Coronary artery (tissue), 2 donors: ENCODE results near the gene ZC3HAV1L.

ENCODE experiments used
- DNase-seq: peaks from one replicate; pipeline ENCODE4 v3.0.0-alpha.2; 2017; ENCODE audit warnings: low spot score
- H3K27ac ChIP-seq, 2 donors: fragments of 200-600 bp; sonication (generic); one replicate each; pipeline ENCODE4 v1.5.1; 2016 to 2019
- H3K4me3 ChIP-seq: fragments of 200-600 bp; sonication (generic); 2 replicates; pipeline ENCODE4 v1.5.1; 2016; ENCODE audit warnings: mild to moderate bottlenecking, moderate library complexity
- TF ChIP-seq, protein P1 (sequence below): fragments of 200-600 bp; sonication (generic); IDR thresholded peaks from one replicate; pipeline ENCODE4 v1.5.1; 2019; ENCODE audit warnings: antibody characterized with exemption

The ZC3HAV1L gene

GRCh38 chr7:139043823-139044812, 8.3 kb upstream of the ZC3HAV1L start:
- no peak for DNase-seq
- TF ChIP-seq, protein P1, sequence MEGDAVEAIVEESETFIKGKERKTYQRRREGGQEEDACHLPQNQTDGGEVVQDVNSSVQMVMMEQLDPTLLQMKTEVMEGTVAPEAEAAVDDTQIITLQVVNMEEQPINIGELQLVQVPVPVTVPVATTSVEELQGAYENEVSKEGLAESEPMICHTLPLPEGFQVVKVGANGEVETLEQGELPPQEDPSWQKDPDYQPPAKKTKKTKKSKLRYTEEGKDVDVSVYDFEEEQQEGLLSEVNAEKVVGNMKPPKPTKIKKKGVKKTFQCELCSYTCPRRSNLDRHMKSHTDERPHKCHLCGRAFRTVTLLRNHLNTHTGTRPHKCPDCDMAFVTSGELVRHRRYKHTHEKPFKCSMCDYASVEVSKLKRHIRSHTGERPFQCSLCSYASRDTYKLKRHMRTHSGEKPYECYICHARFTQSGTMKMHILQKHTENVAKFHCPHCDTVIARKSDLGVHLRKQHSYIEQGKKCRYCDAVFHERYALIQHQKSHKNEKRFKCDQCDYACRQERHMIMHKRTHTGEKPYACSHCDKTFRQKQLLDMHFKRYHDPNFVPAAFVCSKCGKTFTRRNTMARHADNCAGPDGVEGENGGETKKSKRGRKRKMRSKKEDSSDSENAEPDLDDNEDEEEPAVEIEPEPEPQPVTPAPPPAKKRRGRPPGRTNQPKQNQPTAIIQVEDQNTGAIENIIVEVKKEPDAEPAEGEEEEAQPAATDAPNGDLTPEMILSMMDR: no peak
- Histone ChIP-seq H3K4me3 (no peak overlapping the region), H3K27ac (no peak overlapping the region)

- H3K27ac ChIP-seq: no peak overlapping the region
- H3K4me3 ChIP-seq: no peak overlapping the region
- TF ChIP-seq, protein P1: no peak
- DNase-seq: no peak
These were observed 5.7 kb upstream of the ZC3HAV1L start for GRCh38 chr7:139041378-139042085.

DNA sequence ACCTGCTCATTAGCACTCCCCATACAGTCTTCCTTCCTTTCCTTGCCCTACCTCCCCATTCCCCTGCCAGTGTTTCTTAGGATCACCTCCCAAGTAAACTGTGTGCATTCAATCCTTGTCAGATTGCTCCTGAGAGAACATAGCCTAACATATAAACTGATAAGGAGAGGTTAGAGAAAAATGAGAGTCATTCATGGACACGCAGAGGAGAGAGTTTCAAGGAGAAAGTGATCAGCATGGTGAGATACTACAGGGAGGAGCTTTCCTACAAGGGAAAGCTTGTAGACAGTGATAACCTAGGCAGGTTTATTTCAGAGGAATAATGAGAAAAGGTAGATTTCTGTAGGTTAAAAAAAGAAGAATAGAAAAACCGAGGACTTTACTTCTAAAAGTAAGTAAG, 2.8 kb upstream of the ZC3HAV1L start:
- TF ChIP-seq, protein P1: no peak
- Histone ChIP-seq H3K27ac (no peak overlapping the region), H3K4me3 (no peak overlapping the region)
- no peak for DNase-seq

- DNase-seq: no peak
- TF ChIP-seq, protein P1: no peak
- H3K4me3 ChIP-seq: no peak overlapping the region
- H3K27ac ChIP-seq: no peak overlapping the region
These were observed 1.1 kb upstream of the ZC3HAV1L start for GRCh38 chr7:139036901-139037300.

- TF ChIP-seq, protein P1: no peak
- peak; percentile 68 for DNase-seq
- H3K4me3 ChIP-seq: peak overlapping the region; percentile 96
- peak overlapping the region; percentile 16 to 73 for H3K27ac ChIP-seq
These were observed 822 bp downstream of the ZC3HAV1L start for GRCh38 chr7:139034855-139035585.

- TF ChIP-seq, protein P1: no peak
- DNase-seq: no peak
- no peak overlapping the region for H3K27ac ChIP-seq
- peak overlapping the region; percentile 96 for H3K4me3 ChIP-seq
These were observed 1.5 kb downstream of the ZC3HAV1L start for GRCh38 chr7:139034336-139034735.
